Fibroblast of skin of left biceps (primary cell): ENCODE results near the gene MYO5A.
"Not testable (repeated sequence)": the region's sequence is repeated elsewhere in the genome, so short reads cannot be mapped to it uniquely, and the experiment has no call there.

Source experiments
- DNase-seq, 2 experiments: peaks; one replicate each; pipeline ENCODE4 v3.0.0-alpha.2; 2013; ENCODE audit warnings: low read depth in 2 of 2

Gene MYO5A

GRCh38 chr15:52419494-52419893, 109.2 kb downstream of the MYO5A start:
- no peak for DNase-seq

- no peak for DNase-seq
These were observed 110.7 kb downstream of the MYO5A start for GRCh38 chr15:52417957-52418356.

GRCh38 chr15:52417521-52417920, 111.2 kb downstream of the MYO5A start:
- DNase-seq, result no peak

GRCh38 chr15:52416566-52416965, 112.1 kb downstream of the MYO5A start:
- not testable (repeated sequence) for DNase-seq

GRCh38 chr15:52415628-52416027, 113.1 kb downstream of the MYO5A start:
- no peak for DNase-seq

- DNase-seq, result no peak
These were observed 113.7 kb downstream of the MYO5A start for GRCh38 chr15:52414936-52415335.

- DNase-seq, result no peak
These were observed 119.9 kb downstream of the MYO5A start for GRCh38 chr15:52408823-52409222.

- DNase-seq, result no peak
These were observed 121.3 kb downstream of the MYO5A start for GRCh38 chr15:52407374-52407773.

GRCh38 chr15:52406601-52407000, 122.1 kb downstream of the MYO5A start:
- no peak for DNase-seq

- no peak for DNase-seq
These were observed 122.8 kb downstream of the MYO5A start for GRCh38 chr15:52405856-52406255.

- no peak for DNase-seq
These were observed 131.6 kb downstream of the MYO5A start for GRCh38 chr15:52397118-52397517.

- no peak for DNase-seq
These were observed 134.6 kb downstream of the MYO5A start for GRCh38 chr15:52394118-52394517.

- DNase-seq, result no peak
These were observed 136.5 kb downstream of the MYO5A start for GRCh38 chr15:52392008-52392687.

GRCh38 chr15:52391069-52391468, 137.6 kb downstream of the MYO5A start:
- DNase-seq, result no peak

- no peak for DNase-seq
These were observed 143.0 kb downstream of the MYO5A start for GRCh38 chr15:52385670-52386069.

GRCh38 chr15:52383100-52383588, 145.5 kb downstream of the MYO5A start:
- no peak for DNase-seq

- no peak for DNase-seq
These were observed 146.0 kb downstream of the MYO5A start for GRCh38 chr15:52382647-52383046.

GRCh38 chr15:52379395-52380106, 149.1 kb downstream of the MYO5A start:
- DNase-seq, result no peak

GRCh38 chr15:52378746-52379394, 149.8 kb downstream of the MYO5A start:
- no peak for DNase-seq

GRCh38 chr15:52370010-52370409, 158.7 kb downstream of the MYO5A start:
- DNase-seq, result no peak

- DNase-seq, result no peak
These were observed 159.2 kb downstream of the MYO5A start for GRCh38 chr15:52369455-52369854.

GRCh38 chr15:52369030-52369429, 159.7 kb downstream of the MYO5A start:
- no peak for DNase-seq

GRCh38 chr15:52368402-52368801, 160.3 kb downstream of the MYO5A start:
- no peak for DNase-seq
